ENCODE measurements around the gene FOXN3. TPM values are rescaled to one million over a fixed set of nuclear protein-coding genes. Genes with fewer than 3 reads are reported as not detected.

FOXN3 gene
- polyA plus RNA-seq, 3 donors, result 38.7 to 57.4 (median 42.0) TPM

DNA sequence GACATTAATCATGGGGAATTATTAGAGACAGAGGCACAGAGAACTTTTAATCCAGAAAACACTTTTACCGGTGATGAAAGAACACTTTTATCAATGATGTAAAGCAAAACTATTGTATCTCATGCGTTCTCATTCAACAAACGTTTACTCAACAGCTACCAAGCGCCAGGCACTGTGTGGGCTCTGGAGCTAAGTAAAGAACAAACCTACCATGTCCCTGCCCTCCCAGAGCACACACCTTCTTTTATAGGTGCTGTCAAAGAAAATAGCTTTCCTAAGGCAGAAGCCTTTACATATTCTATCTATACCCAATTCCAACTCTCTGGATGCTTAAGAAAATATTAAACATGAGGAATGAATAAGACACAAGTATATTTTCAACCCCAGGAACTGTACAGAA is 91.1 kb downstream of the FOXN3 start:
- Histone ChIP-seq H3K4me2 (replicated peaks; ENCODE audit: extremely low read depth, low read length, poor library complexity, severe bottlenecking) (no peak overlapping the region), H3K9ac (ENCODE audit: insufficient read depth, low read length, poor library complexity, severe bottlenecking) (no peak overlapping the region), H3K4me1 (ENCODE audit: control insufficient read depth in 1 of 2, insufficient read depth in 2 of 2, low read length in 2 of 2) (no peaks in the 10 kb centered on the region), H2AFZ (ENCODE audit: insufficient read depth, low read depth, low read length, poor library complexity, severe bottlenecking) (no peak overlapping the region), H3K79me2 (ENCODE audit: insufficient read depth, low read length) (peaks cover 92% of the 10 kb centered on the region), H3K27ac (ENCODE audit: low read depth in 1 of 2, low read length in 2 of 2) (no peak overlapping the region), H4K20me1 (ENCODE audit: insufficient read depth, low read length) (peaks cover 97% of the 10 kb centered on the region), H3K27me3 (ENCODE audit: control insufficient read depth in 2 of 2, insufficient read depth in 2 of 2, low read length in 2 of 2) (no peaks in the 10 kb centered on the region), H3K4me3 (replicated peaks in 1 of 3; ENCODE audit: low read depth in 2 of 3, low read length in 3 of 3) (no peak overlapping the region), H3K9me3 (replicated peaks in 1 of 2; ENCODE audit: control insufficient read depth in 1 of 2, insufficient read depth in 1 of 2, low read length in 2 of 2) (no peaks in the 10 kb centered on the region), H3K36me3 (replicated peaks in 1 of 2; ENCODE audit: control insufficient read depth in 1 of 2, insufficient read depth in 2 of 2, low read length in 2 of 2) (peaks cover 9 to 74% of the 10 kb centered on the region in 2 donors)
- Mint-ChIP-seq H3K9me3 (peaks cover 0 to 4% (median 1%) of the 10 kb centered on the region in 7 donors), H3K36me3 (peaks cover 34 to 45% of the 10 kb centered on the region in 2 donors), H3K4me1 (peaks cover 6% of the 10 kb centered on the region), H3K27ac (peak overlapping the region in 1 of 7 donors; percentile 60), H3K27me3 (ENCODE audit: low read depth in 3 of 3) (peaks cover 0 to 2% (median 0%) of the 10 kb centered on the region in 3 donors), H3K4me3 (no peak overlapping the region)
- TF ChIP-seq, protein P1, sequence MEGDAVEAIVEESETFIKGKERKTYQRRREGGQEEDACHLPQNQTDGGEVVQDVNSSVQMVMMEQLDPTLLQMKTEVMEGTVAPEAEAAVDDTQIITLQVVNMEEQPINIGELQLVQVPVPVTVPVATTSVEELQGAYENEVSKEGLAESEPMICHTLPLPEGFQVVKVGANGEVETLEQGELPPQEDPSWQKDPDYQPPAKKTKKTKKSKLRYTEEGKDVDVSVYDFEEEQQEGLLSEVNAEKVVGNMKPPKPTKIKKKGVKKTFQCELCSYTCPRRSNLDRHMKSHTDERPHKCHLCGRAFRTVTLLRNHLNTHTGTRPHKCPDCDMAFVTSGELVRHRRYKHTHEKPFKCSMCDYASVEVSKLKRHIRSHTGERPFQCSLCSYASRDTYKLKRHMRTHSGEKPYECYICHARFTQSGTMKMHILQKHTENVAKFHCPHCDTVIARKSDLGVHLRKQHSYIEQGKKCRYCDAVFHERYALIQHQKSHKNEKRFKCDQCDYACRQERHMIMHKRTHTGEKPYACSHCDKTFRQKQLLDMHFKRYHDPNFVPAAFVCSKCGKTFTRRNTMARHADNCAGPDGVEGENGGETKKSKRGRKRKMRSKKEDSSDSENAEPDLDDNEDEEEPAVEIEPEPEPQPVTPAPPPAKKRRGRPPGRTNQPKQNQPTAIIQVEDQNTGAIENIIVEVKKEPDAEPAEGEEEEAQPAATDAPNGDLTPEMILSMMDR (IDR thresholded peaks at IDR 0.05), result no peak
- intact Hi-C loops (cut with micrococcal nuclease), result no loop called here
- DNase-seq, result no peak
- WGBS (ENCODE audit: insufficient coverage), result 90% methylated on average over 2 of the region's 4 CpGs

DNA sequence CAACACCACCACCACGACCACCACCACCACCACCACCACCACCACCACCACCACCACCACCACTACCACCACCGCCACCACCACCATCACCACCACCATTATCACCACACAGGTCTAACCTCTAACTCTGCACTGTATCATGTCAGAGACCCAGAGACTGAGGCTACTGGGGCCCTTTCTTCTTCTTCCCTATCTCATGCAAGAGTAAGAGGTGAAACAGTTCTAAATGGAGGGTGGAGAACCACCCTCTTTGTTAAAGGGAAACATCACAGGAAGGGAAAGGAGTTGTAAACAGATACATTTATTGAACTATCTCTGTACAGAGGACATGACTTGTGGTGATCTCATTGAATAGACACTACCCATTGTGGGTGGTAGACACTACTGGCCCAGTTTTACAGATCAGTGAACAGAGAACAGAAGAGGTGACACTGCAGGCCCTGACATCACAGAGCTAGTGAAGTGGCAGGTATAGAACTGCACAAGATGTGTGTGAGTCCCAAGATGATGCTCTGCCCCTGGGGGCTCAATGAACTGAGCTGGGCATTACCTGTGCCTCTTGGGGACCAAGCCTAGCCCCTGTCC is 91.6 kb downstream of the FOXN3 start:
- no peak overlapping the region for H3K4me3 Mint-ChIP-seq
- peaks cover 0 to 2% (median 0%) of the 10 kb centered on the region in 3 donors for H3K27me3 Mint-ChIP-seq (ENCODE audit: low read depth in 3 of 3)
- peaks cover 0 to 4% (median 1%) of the 10 kb centered on the region in 7 donors for H3K9me3 Mint-ChIP-seq
- H3K4me1 Mint-ChIP-seq, result peaks cover 6% of the 10 kb centered on the region
- H3K4me2 ChIP-seq (replicated peaks; ENCODE audit: extremely low read depth, low read length, poor library complexity, severe bottlenecking), result no peak overlapping the region
- H3K9ac ChIP-seq (ENCODE audit: insufficient read depth, low read length, poor library complexity, severe bottlenecking), result no peak overlapping the region
- H3K4me1 ChIP-seq (ENCODE audit: control insufficient read depth in 1 of 2, insufficient read depth in 2 of 2, low read length in 2 of 2), result no peaks in the 10 kb centered on the region
- TF ChIP-seq, protein P1 (IDR thresholded peaks at IDR 0.05), result no peak
- H2AFZ ChIP-seq (ENCODE audit: insufficient read depth, low read depth, low read length, poor library complexity, severe bottlenecking), result no peak overlapping the region
- H3K27ac Mint-ChIP-seq, result peak overlapping the region in 1 of 7 donors; percentile 60
- no peaks in the 10 kb centered on the region for H3K27me3 ChIP-seq (ENCODE audit: control insufficient read depth in 2 of 2, insufficient read depth in 2 of 2, low read length in 2 of 2)
- H3K4me3 ChIP-seq (replicated peaks in 1 of 3; ENCODE audit: low read depth in 2 of 3, low read length in 3 of 3), result no peak overlapping the region
- peaks cover 92% of the 10 kb centered on the region for H3K79me2 ChIP-seq (ENCODE audit: insufficient read depth, low read length)
- no peaks in the 10 kb centered on the region for H3K9me3 ChIP-seq (replicated peaks in 1 of 2; ENCODE audit: control insufficient read depth in 1 of 2, insufficient read depth in 1 of 2, low read length in 2 of 2)
- H3K27ac ChIP-seq (ENCODE audit: low read depth in 1 of 2, low read length in 2 of 2), result no peak overlapping the region
- peaks cover 35 to 46% of the 10 kb centered on the region in 2 donors for H3K36me3 Mint-ChIP-seq
- H3K36me3 ChIP-seq (replicated peaks in 1 of 2; ENCODE audit: control insufficient read depth in 1 of 2, insufficient read depth in 2 of 2, low read length in 2 of 2), result peaks cover 9 to 72% of the 10 kb centered on the region in 2 donors
- WGBS (ENCODE audit: insufficient coverage), result no CpG with 5 or more reads among the region's 2 CpGs
- intact Hi-C loops (cut with micrococcal nuclease), result no loop called here
- peaks cover 96% of the 10 kb centered on the region for H4K20me1 ChIP-seq (ENCODE audit: insufficient read depth, low read length)
- DNase-seq, result no peak

Measured in CD14-positive monocyte (primary cell).